AG04449 (cell line): ENCODE results near the gene KEL.

Experiments used
- CTCF ChIA-PET: fragments of 350-600 bp; formaldehyde crosslinking; extraction: SDS; loops from one replicate; lab custom pipeline; 2021; ENCODE audit warnings: antibody characterized with exemption; lab: Yijun Ruan, JAX
- POLR2A ChIA-PET: fragments of 400-600, 350-600 bp; formaldehyde crosslinking; extraction: SDS; loops from one replicate; lab custom pipeline; 2020; ENCODE audit warnings: antibody characterized with exemption, inconsistent platforms; lab: Yijun Ruan, JAX
- DNase-seq: peaks from one replicate; pipeline ENCODE4 v3.0.0-alpha.2; 2010; ENCODE audit warnings: low read depth, low spot score
- H3K4me3 ChIP-seq: 2 replicates; pipeline ENCODE4 v1.5.1; 2011; ENCODE audit warnings: low read depth, mild to moderate bottlenecking, control low read depth, low read length
- TF ChIP-seq, protein P1 (sequence below): IDR thresholded peaks from one replicate; pipeline ENCODE4 v1.5.1; 2011; ENCODE audit warnings: mild to moderate bottlenecking, moderate library complexity, low read length, control low read depth, inconsistent platforms; ENCODE audit not compliant: insufficient read depth; ENCODE audit errors: missing control alignments

KEL gene

DNA sequence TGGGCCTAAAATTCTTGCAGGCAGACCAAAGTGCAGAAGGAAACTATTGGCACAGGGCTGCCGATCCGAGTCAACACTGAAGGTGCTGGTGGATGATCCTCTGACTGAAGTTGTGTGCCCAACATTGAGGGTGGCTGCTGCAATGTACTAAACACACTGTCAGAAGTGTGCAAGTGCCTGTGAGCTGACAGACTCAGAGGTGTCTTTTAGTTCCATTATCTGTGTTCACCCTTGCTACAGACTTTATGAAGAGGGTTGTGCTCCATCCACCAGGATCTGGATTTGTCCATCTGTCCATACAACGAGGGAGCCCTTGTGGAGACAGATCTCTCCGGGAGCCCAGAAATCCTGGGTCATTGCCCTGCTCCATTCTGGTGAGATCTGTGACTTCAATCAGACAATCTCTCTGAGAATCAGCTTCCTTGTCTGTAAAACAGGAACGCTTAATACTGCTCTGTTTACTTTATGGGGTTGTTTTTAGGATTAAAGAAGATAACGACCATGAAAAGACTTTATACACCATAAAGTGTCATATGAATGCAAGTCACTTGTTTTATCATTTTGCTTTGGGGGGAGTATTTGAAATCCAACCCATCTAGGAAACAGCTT is 67.1 kb downstream of the KEL start:
- H3K4me3 ChIP-seq = no peak overlapping the region
- TF ChIP-seq, protein P1, sequence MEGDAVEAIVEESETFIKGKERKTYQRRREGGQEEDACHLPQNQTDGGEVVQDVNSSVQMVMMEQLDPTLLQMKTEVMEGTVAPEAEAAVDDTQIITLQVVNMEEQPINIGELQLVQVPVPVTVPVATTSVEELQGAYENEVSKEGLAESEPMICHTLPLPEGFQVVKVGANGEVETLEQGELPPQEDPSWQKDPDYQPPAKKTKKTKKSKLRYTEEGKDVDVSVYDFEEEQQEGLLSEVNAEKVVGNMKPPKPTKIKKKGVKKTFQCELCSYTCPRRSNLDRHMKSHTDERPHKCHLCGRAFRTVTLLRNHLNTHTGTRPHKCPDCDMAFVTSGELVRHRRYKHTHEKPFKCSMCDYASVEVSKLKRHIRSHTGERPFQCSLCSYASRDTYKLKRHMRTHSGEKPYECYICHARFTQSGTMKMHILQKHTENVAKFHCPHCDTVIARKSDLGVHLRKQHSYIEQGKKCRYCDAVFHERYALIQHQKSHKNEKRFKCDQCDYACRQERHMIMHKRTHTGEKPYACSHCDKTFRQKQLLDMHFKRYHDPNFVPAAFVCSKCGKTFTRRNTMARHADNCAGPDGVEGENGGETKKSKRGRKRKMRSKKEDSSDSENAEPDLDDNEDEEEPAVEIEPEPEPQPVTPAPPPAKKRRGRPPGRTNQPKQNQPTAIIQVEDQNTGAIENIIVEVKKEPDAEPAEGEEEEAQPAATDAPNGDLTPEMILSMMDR = no peak
- DNase-seq = no peak
- ChIA-PET POLR2A (no interaction called here), CTCF (interaction anchor here (1.1 to 3.7 kb wide), 2 partner anchors 14 to 15 kb away, joined by 3 to 11 read pairs; no protein-coding TSS in a partner anchor)

DNA sequence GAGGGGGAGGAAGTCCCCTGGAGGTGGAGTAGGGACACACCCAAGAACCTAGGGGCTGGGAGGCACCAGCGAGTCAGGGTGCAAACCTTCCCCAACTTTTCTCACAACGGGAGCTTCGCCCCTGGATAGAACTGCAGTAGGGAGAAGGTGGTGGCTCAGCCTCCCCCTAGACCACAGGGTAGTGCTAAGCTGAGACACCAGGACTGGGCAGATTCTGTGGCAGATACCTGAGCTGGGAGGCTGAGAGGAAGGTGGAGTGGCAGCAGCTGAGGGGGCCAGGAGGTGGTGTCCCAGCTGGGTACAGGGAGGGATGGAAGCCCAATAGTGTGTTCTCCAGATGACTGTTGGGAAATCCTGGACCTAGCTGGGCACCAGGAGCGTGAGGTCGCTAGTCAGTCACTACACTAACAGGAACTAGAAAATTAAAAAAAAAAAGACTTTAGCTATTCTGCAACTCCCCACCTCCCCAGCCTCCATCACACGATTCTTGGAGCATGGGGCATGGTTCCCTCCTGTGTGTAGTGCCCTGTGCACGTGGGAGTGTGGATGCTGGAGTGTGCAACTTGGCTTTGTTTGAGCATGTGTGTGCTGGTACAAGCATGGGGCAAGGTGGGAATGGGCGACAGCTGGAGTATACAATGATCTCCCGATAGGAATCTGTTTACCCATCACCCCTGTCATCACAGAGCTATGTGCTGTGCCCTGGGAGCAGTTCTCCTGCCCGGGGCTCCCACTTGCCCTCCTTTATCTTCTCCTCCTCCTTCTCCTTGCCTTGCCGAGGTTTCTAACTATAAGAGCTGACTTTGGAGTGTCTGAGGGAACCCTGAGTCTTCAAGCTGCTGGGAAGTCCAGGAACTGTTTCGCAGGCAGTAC is 67.8 kb downstream of the KEL start:
- POLR2A ChIA-PET = no interaction called here
- no peak for DNase-seq
- CTCF ChIA-PET = interaction anchor here (0.8 to 3.7 kb wide), 3 partner anchors 13 to 321 kb away, joined by 3 to 11 read pairs (median 3); no protein-coding TSS in a partner anchor
- no peak overlapping the region for H3K4me3 ChIP-seq
- TF ChIP-seq, protein P1 = no peak

DNA sequence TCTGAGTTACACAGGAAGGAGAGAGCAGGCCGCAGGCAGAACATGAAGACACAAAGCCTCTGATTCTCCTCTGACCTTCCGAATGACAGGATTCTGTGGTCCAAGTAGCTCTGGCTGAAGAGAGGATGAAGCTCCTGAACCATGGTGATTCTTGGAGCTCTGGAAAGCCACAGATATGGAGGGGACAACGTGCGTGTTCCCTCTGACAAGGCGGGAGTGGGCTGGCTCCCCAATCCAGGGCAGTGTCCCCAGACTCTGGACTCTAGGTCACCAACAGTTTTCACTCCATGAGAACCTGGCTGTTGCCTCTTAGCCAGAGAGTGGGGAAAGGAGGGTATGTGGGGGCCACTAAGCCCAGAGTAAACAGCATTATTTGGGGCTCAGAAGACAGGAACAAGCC is 69.2 kb downstream of the KEL start:
- ChIA-PET CTCF (interaction anchor here (3.7 kb wide), 1 partner anchor 12 kb away, joined by 11 read pairs; no protein-coding TSS in a partner anchor), POLR2A (no interaction called here)
- DNase-seq = no peak
- H3K4me3 ChIP-seq = no peak overlapping the region
- TF ChIP-seq, protein P1 = no peak

DNA sequence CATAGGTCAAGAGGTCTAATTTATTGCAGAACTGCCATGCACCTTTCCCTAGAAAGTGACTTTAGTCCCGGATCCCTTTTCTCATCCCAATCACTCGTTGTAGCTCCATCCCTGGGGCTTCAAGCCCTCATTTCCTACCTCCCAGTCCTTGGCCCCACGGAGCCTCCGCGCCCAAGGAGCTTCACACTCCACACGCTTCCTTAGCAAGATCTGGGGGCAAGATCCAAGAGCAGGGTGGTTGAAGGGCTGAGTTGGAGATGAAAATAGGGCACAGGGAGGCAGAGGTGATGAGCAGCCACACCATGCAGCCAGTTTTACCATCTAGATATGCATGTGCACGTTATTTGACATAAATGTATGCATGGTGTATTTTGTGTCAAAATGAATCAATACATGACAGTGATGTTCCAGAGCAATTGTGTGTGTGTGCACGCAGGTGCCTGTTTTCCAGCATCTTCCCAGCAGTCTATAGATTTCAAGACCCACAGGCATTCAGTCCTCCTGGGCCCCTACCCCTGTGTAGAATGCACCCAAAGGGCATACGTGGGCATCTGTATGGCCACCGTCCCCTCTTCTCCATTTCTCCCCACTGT is 70.6 kb downstream of the KEL start:
- TF ChIP-seq, protein P1 = no peak
- POLR2A ChIA-PET = no interaction called here
- CTCF ChIA-PET = no interaction called here
- H3K4me3 ChIP-seq = no peak overlapping the region
- no peak for DNase-seq
